ENCODE results near the gene ASPG.

- TF ChIP-seq EZH2 (IDR thresholded peaks at IDR 0.05; ENCODE audit: low read length, missing control alignments) (no peak), CTCF (conservative IDR thresholded peaks at IDR 0.05 in 1 of 2, IDR thresholded peaks at IDR 0.05 in 1 of 2; ENCODE audit: low read depth in 1 of 2, low read length in 2 of 2) (no peak)
Measured at GRCh38 chr14:104112609-104113571, 27.4 kb downstream of the ASPG start.
